Stimulated activated memory B cell treated with anti-CD40 and anti-IgM and Interleukin-4, amounts not matched to agents 10 μg/mL and 1 μg/mL and 100 μg/mL, for 72 hours (primary cell): ENCODE results near the gene GCC2.
"Not testable (repeated sequence)": the region's sequence is repeated elsewhere in the genome, so short reads cannot be mapped to it uniquely, and the experiment has no call there.

Experiments
- ATAC-seq: fragments of 150-1000 bp; cut with Tn5 transposase; 2 replicates; pipeline ENCODE4 v1.10.0; 2021
- H3K27ac Mint-ChIP-seq: one replicate; pipeline ENCODE4 v1.8.0; 2022; ENCODE audit warnings: mild to moderate bottlenecking, mixed read lengths
- H3K27me3 Mint-ChIP-seq: one replicate; pipeline ENCODE4 v1.8.0; 2022; ENCODE audit warnings: mixed read lengths
- H3K36me3 Mint-ChIP-seq: one replicate; pipeline ENCODE4 v1.8.0; 2022; ENCODE audit warnings: mixed read lengths
- H3K4me1 Mint-ChIP-seq: one replicate; pipeline ENCODE4 v1.8.0; 2022; ENCODE audit warnings: mixed read lengths
- H3K4me3 Mint-ChIP-seq: one replicate; pipeline ENCODE4 v1.8.0; 2022; ENCODE audit warnings: mild to moderate bottlenecking, moderate library complexity, mixed read lengths
- H3K9me3 Mint-ChIP-seq: one replicate; pipeline ENCODE4 v1.8.0; 2022; ENCODE audit warnings: mixed read lengths

Gene GCC2

GRCh38 chr2:108556581-108556980 lies 107.6 kb downstream of the GCC2 start:
- ATAC-seq, H3K27ac Mint-ChIP-seq, H3K27me3 Mint-ChIP-seq, H3K9me3 Mint-ChIP-seq, H3K4me3 Mint-ChIP-seq: not testable (repeated sequence)
- Mint-ChIP-seq H3K36me3 (peaks cover 15% of the 10 kb centered on the region), H3K4me1 (peaks cover 25% of the 10 kb centered on the region)
